22Rv1 (cell line): ENCODE measurements around the gene IZUMO1.
A peak's percentile ranks its signal among the peaks of the same experiment; 100 is the strongest.

Source experiments
- H3K27ac ChIP-seq: fragments of 450-650 bp; 2 replicates; pipeline ENCODE4 v1.5.1; 2017
- ZFX ChIP-seq: fragments of 450-650 bp; IDR thresholded peaks from 2 replicates; pipeline ENCODE4 v1.6.1; 2017; ENCODE audit warnings: antibody characterized with exemption, borderline replicate concordance
- TF ChIP-seq, protein P1 (sequence below): fragments of 450-650 bp; IDR thresholded peaks from 2 replicates; pipeline ENCODE4 v1.5.1; 2017; ENCODE audit warnings: mild to moderate bottlenecking

Gene IZUMO1

DNA sequence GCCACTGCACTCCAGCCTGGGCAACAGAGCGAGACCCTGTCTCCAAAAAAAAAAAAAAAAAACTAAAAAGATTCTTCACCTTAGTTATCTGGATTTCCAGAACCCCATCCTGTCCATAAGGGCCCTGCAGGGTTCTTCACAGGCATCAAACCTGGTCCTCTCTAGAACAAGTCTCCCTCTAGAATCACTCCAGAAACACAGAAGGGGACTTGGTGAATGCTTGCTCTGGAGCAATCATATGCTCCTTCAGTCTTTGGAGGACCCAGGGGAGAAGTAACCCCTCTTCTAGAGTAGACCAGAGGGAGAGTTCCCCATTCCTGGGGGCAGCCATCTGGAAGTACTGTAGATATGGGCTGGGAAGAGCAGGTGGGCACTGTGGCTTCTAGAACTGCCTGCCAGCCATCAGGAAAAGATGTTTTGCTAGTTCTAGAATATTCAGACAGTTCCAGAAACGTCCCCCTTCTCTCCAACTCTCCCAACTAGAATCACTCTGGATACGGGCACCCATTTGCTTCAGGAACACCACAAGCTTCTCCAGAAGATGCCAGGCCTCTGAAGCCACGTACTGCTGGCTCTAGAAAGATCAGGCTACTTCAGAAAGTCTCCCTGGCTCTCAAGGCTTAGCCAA is 3.0 kb upstream of the IZUMO1 start:
- H3K27ac ChIP-seq: no peak overlapping the region
- TF ChIP-seq, protein P1, sequence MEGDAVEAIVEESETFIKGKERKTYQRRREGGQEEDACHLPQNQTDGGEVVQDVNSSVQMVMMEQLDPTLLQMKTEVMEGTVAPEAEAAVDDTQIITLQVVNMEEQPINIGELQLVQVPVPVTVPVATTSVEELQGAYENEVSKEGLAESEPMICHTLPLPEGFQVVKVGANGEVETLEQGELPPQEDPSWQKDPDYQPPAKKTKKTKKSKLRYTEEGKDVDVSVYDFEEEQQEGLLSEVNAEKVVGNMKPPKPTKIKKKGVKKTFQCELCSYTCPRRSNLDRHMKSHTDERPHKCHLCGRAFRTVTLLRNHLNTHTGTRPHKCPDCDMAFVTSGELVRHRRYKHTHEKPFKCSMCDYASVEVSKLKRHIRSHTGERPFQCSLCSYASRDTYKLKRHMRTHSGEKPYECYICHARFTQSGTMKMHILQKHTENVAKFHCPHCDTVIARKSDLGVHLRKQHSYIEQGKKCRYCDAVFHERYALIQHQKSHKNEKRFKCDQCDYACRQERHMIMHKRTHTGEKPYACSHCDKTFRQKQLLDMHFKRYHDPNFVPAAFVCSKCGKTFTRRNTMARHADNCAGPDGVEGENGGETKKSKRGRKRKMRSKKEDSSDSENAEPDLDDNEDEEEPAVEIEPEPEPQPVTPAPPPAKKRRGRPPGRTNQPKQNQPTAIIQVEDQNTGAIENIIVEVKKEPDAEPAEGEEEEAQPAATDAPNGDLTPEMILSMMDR: no peak
- no peak for TF ChIP-seq ZFX

DNA sequence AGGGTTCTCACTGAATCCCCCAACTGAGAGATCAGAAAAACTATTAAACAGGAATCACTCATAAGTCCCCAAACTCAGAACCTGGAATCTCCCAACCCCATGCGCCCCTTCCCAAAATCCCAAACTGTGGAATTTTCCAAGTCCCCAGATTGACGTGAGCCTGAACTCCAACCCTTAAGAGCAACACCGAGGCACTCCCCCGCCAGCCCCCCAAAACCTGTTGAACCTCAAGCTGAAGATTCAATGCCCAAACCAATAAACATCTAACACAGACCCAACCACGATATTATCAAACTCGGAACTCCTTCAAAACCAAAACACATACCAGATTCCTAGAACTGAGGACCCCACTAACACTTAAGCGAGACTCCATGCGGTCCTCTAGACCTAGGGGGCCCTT is 599 bp downstream of the IZUMO1 start:
- no peak for TF ChIP-seq ZFX
- TF ChIP-seq, protein P1: no peak
- peak overlapping the region; percentile 56; the same call in 1 of the 2 replicates for H3K27ac ChIP-seq

DNA sequence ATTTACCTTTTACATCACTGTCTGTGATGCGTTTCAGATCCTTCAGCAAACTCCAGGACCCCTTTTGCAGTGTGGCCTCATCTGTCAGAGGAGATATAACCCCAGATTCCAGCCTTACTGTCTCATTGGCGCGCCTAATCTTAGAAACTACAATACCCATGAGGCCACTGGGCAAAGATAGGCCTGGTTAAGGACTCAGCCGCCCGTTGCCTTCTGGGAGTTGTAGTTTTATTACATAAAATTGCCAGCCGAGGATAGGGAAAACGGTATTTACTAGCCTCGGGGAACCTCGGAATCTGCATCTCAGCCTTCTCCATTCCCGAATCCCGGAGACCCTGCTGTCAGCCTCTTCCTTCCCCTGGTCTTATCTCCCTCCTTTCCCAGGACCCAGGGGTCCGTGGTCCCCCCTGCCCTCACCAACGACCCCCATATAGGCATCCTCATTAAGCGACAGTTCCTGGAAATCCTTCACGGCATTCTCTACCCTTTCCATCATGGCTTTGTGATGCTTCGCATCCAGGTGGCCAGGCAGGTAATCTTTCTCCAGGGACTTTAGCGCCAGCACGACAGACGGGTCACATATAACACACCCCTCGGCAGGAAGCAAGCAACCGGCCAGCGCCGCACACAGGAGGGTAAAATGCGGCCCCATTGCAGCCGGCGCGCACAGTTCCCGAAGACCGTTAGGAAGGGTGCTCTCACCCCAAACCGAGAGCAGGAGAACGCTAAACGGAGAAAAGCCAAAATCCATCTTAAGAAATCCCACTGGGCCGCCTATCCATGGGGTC is 1.3 kb downstream of the IZUMO1 start:
- peak overlapping the region; percentile 37 for H3K27ac ChIP-seq
- TF ChIP-seq ZFX: no peak
- TF ChIP-seq, protein P1: no peak

DNA sequence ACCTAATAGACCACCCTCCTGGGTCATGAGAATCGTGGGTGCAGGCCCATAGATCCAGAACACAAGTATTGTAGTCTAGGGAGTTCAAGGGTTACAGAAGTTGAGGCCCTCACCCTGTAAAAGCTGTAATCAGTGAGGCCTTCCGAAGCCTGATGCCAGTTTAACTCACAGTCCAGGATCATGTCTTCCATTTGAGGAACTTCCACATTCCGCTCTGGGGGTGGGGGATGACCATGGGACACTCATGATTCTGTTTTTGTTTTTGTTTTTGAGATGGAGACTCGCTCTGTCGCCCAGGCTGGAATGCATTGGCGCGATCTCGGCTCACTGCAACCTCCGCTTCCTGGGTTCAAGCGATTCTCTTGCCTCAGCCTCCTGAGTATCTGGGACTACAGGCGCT is 4.6 kb downstream of the IZUMO1 start:
- peak overlapping the region; percentile 64; the same call in 1 of the 2 replicates for H3K27ac ChIP-seq
- TF ChIP-seq, protein P1: no peak
- TF ChIP-seq ZFX: no peak

DNA sequence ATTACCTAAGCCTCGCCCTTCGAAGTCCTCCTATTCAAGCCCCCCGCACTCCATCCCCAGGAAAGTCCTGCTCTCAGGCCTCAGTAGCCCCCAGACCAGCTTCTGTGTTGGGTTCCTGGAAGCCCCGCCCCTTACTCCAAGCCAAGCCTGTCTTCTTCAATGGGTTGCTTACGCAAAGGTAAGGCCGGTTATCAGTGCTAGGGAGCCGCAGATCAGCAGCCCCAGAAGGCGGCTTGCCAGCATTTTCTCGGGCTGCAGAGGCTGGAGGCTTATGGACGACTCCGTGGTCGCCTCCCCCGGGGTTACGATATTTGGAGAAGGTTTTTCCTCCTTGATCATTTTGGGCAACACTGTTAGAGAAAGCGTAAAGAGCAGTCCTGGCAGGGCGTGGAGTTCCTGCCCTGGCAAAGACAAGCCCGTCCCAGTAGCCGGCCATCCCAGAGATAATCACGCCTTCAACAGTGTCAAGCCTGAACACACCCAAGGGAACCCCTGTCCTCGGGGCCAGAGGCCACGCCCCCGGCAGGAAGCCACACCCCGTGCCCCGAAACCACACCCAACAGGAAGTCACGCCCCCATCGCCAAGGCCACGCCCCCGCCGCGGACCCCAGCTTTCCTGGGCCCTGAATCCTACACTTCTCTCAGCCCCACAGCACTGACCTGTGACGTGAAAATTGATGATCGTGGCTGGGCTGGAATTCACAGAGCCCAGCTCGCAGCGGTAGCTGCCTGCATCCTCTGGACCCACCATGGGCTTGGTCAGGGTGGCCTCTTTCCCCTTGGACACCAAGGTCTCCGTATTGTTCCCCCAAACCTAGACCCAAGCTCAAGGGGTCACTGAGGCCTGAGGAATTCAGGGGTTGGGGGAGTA is 5.3 kb downstream of the IZUMO1 start:
- no peak for TF ChIP-seq ZFX

DNA sequence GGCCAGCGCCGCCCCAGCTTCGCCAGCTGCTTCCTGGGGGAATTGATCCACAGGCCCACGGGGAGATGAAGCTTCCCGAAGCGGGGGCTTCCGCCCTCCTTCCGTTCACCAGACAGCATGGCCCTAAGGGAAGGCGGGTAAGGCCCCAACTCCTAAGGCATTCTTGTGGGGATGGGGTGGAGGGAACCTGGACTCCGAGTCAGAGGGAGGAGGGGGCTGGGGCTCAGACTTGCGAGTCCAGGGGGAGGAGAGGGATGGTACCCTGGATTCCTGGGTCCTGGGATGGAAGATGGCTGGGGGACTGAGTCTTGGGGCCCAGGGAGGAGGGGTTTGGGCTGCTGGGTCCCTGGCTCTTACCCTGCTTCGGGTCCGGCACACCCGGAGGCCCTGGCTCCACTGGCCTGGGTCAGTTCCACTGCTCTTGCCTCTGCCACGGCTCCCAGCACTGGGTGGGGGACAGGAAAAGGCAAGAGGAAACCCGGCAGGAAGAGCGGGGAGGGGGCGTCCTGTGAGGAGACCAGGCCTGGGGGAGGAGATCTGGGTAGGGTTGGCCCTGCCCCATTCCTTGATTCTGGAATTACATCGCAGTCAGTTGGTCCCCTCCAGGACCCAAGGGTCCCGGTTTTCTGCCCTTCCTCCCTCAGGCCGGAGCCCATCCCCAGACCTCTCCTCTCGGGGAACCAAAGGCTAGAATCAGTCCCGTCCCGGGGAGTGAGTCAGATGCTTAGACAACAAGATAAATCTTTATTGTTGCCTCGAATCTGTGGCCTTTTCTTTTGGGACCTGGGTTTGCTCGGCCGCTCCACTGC is 6.3 kb downstream of the IZUMO1 start, which contains the start of gene RASIP1:
TSS of gene RASIP1 (minus strand) at position 447 of the 809 bp plus-strand sequence. CDS start at position 119, 328 bp downstream.
- peak within 1 kb of the TSS; percentile 82 for H3K27ac ChIP-seq
- no peak for TF ChIP-seq ZFX
- TF ChIP-seq, protein P1: no peak

More for the DNA sequence above, 5.3 kb downstream of the IZUMO1 start:
- H3K27ac ChIP-seq: peak overlapping the region; percentile 64
